Skin of body (tissue), 2 donors: ENCODE results near the gene EMCN. TPM values are rescaled to one million over a fixed set of nuclear protein-coding genes. Genes with fewer than 3 reads are reported as not detected.
A peak's percentile ranks its signal among the peaks of the same experiment; 100 is the strongest.

Experiments
- DNase-seq: peaks from one replicate; lab custom pipeline; 2025; lab: John Stamatoyannopoulos, UW
- total RNA-seq: library from RNA; depleted of rRNA; stranded (reverse); fragments of >200 nt; gene quantifications from one replicate; pipeline ENCODE4 v1.2.3, GENCODE V29; 2014

EMCN gene
- total RNA-seq, 1 donor from 2014 or later: 20.1 TPM

- peak; percentile 53 for DNase-seq
Observed at GRCh38 chr4:100493756-100494155, 24.1 kb downstream of the EMCN start.

GRCh38 chr4:100492129-100492528, 25.7 kb downstream of the EMCN start:
- no peak for DNase-seq

GRCh38 chr4:100489305-100489704, 28.5 kb downstream of the EMCN start:
- no peak for DNase-seq

GRCh38 chr4:100486496-100486895, 31.3 kb downstream of the EMCN start:
- no peak for DNase-seq

- no peak for DNase-seq
Observed at GRCh38 chr4:100483796-100484195, 34.0 kb downstream of the EMCN start.

- no peak for DNase-seq
Observed at GRCh38 chr4:100479971-100480370, 37.9 kb downstream of the EMCN start.

GRCh38 chr4:100469555-100469954, 48.3 kb downstream of the EMCN start:
- no peak for DNase-seq

GRCh38 chr4:100466501-100466900, 51.3 kb downstream of the EMCN start:
- DNase-seq: no peak

- DNase-seq: no peak
Observed at GRCh38 chr4:100461807-100462605, 55.8 kb downstream of the EMCN start.

- no peak for DNase-seq
Observed at GRCh38 chr4:100450449-100450848, 67.4 kb downstream of the EMCN start.

GRCh38 chr4:100431416-100431815, 86.4 kb downstream of the EMCN start:
- no peak for DNase-seq

GRCh38 chr4:100430451-100430850, 87.4 kb downstream of the EMCN start:
- no peak for DNase-seq

GRCh38 chr4:100429616-100430015, 88.2 kb downstream of the EMCN start:
- no peak for DNase-seq

- DNase-seq: no peak
Observed at GRCh38 chr4:100428051-100428450, 89.8 kb downstream of the EMCN start.

GRCh38 chr4:100424376-100424775, 93.4 kb downstream of the EMCN start:
- no peak for DNase-seq

GRCh38 chr4:100422894-100423293, 94.9 kb downstream of the EMCN start:
- DNase-seq: no peak

- peak; percentile 39 for DNase-seq
Observed at GRCh38 chr4:100421361-100421978, 96.4 kb downstream of the EMCN start.

GRCh38 chr4:100420571-100420970, 97.3 kb downstream of the EMCN start:
- no peak for DNase-seq

- DNase-seq: no peak
Observed at GRCh38 chr4:100417565-100417964, 100.3 kb downstream of the EMCN start.

GRCh38 chr4:100414016-100414790, 103.6 kb downstream of the EMCN start:
- no peak for DNase-seq

GRCh38 chr4:100391863-100392262, 126.0 kb downstream of the EMCN start:
- no peak for DNase-seq

GRCh38 chr4:100391086-100391485, 126.7 kb downstream of the EMCN start:
- no peak for DNase-seq
